Upper lobe of left lung (tissue), 4 donors: Measurements from ENCODE around the gene CIITA.

Experiments used
- POLR2A ChIP-seq, 4 donors: fragments of 450-650 bp; IDR thresholded peaks; one replicate each; pipeline ENCODE4 v1.5.1; 2016 to 2017; ENCODE audit warnings: antibody characterized with exemption in 4 of 4, mild to moderate bottlenecking in 2 of 4
- POLR2AphosphoS5 ChIP-seq, 2 donors: sonication (generic); formaldehyde crosslinking; IDR thresholded peaks; one replicate each; pipeline ENCODE4 v1.5.1; 2017; ENCODE audit warnings: antibody characterized with exemption in 2 of 2
- TF ChIP-seq, protein P1 (sequence below), 6 experiments: fragments of 450-650 bp in 4 of 6; fragments of 200-600 bp in 2 of 6; sonication (generic) in 2 of 6; IDR thresholded peaks; one replicate each; pipeline ENCODE4 v1.5.1; 2016 to 2019; ENCODE audit warnings: antibody characterized with exemption in 6 of 6

GRCh38 chr16:10897134-10897533 lies 20.1 kb downstream of the CIITA start:
- TF ChIP-seq, protein P1, sequence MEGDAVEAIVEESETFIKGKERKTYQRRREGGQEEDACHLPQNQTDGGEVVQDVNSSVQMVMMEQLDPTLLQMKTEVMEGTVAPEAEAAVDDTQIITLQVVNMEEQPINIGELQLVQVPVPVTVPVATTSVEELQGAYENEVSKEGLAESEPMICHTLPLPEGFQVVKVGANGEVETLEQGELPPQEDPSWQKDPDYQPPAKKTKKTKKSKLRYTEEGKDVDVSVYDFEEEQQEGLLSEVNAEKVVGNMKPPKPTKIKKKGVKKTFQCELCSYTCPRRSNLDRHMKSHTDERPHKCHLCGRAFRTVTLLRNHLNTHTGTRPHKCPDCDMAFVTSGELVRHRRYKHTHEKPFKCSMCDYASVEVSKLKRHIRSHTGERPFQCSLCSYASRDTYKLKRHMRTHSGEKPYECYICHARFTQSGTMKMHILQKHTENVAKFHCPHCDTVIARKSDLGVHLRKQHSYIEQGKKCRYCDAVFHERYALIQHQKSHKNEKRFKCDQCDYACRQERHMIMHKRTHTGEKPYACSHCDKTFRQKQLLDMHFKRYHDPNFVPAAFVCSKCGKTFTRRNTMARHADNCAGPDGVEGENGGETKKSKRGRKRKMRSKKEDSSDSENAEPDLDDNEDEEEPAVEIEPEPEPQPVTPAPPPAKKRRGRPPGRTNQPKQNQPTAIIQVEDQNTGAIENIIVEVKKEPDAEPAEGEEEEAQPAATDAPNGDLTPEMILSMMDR (IDR thresholded peaks at IDR 0.05) = no peak
- TF ChIP-seq POLR2A (IDR thresholded peaks at IDR 0.05) (no peak), POLR2AphosphoS5 (IDR thresholded peaks at IDR 0.05) (no peak)
